Glomerular visceral epithelial cell (primary cell): ENCODE results near the gene FAM13A.
"Not testable (repeated sequence)": the region's sequence is repeated elsewhere in the genome, so short reads cannot be mapped to it uniquely, and the experiment has no call there.

Experiments
- DNase-seq: peaks from one replicate; pipeline ENCODE4 v3.0.0-alpha.2; 2016; ENCODE audit errors: extremely low spot score

FAM13A gene

GRCh38 chr4:88960576-88960975 is 96.4 kb downstream of the FAM13A start:
- DNase-seq = no peak

DNA sequence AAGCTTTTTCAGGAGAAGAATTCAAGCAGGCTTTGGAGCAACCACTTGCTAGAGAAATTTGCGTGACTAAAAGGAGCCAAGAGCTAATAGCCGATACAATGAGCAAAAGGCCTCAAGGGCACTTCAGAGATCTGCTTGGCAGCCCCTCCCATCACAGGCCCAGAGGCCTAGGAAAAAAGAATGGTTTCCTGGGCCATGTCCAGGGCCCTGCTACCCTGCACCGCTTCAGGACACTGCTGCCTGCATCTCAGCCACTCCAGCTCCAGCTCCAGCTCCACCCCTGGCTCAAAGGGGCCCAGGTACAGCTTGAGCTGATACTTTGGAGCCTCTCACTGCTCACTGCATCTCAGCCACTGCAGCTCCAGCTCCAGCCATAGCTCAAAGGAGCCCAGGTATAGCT is 98.9 kb downstream of the FAM13A start:
- DNase-seq = no peak

- no peak for DNase-seq
Measured at GRCh38 chr4:88957570-88957969, 99.4 kb downstream of the FAM13A start.

GRCh38 chr4:88955580-88956380 is 101.2 kb downstream of the FAM13A start:
- DNase-seq = no peak

GRCh38 chr4:88953400-88953799 is 103.6 kb downstream of the FAM13A start:
- DNase-seq = no peak

GRCh38 chr4:88952081-88952480 is 104.9 kb downstream of the FAM13A start:
- DNase-seq = no peak

GRCh38 chr4:88949605-88950004 is 107.4 kb downstream of the FAM13A start:
- no peak for DNase-seq

DNA sequence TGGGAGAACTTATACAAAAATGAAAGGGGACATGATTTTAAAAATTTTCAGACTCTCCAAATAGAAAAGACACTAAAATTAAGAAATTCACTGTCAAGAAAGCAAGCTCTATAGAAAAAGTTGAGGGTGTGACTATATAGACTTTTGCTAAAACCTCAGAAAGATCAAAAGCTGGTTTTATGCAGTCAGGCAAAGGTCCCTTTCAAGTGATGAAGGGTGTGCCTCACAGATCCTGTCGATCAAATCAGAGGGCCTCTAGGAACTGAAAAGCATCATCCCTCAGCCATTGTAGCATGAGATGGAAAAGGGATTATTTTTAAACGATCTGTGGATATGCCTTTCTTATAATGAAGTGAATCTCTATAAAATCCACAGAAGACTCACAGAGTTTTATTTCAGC is 116.5 kb downstream of the FAM13A start:
- DNase-seq = no peak

GRCh38 chr4:88939697-88940096 is 117.3 kb downstream of the FAM13A start:
- DNase-seq = no peak

DNA sequence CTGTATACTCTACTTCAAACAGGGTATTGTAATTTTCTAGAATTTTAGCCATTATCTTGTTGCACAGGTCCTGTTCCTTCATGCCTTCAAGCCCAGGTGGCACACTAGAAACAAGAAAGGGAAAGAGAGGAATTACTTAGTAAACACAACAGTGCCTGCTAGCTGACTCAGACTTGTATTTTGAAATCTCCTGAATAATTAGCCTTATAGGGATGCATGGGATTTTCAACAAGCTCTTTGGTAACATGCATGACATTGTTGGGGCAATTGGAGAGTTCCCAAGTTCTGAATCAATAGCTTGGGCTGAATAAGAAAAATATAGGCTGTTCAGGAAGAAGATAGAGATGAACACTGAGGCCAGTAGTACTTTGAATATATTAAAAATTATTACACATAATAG is 118.8 kb downstream of the FAM13A start:
- DNase-seq = peak; percentile 13

- DNase-seq = no peak
Measured at GRCh38 chr4:88937081-88937480, 119.9 kb downstream of the FAM13A start.

DNA sequence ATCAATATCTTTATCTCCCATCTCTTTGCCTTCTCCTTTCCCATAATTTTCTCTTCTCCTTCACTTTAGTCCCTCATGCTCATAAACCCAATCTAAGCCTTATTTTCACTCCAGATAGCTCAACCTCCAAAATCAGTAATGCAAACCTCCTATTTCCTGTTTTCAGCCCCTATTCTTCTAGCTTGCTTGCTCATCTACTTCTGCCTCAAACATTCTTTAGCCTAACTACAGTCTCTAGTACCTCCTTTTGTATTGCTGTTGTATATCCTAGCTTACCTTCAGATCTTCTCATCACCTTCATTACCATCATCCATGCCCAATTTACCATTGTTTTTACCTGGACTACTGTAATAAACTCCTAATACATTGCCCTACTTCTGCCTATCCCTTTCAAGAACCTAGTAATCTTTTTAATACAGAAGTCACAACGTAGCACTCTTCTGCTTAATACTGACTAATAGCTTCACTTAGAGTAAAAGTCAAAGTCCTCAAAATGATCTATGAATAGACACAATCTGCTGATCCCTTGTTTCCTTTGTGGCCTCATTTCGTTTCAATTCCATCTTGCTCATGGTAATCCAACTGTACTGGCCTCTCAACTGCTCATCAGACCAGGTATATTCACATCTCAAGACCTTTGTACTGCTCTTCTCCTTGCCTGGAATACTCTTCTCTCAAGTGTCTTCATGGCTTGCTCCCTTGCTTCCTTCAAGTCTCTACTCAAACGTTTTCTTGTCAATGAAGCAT is 123.4 kb downstream of the FAM13A start:
- no peak for DNase-seq

DNA sequence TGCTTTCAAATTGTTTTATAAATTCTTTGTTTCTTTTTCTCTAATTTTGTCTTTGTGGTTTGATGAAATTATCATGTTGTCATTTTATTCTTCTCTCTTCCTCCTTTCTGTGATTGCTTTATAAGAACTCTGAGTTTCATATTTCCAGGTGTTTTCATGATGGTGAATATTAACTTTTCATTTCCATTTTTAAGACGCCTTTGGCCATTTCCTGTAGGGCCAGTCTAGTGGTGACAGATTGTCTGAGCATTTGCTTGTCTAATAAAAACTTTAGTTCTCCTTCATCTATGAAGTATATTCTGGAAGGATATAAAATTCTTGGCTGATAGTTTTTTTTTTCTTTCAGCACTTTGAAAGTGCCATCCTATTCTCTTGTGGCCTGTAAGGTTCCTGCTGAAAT is 128.1 kb downstream of the FAM13A start:
- DNase-seq = no peak

GRCh38 chr4:88927420-88927819 is 129.6 kb downstream of the FAM13A start:
- DNase-seq = no peak

DNA sequence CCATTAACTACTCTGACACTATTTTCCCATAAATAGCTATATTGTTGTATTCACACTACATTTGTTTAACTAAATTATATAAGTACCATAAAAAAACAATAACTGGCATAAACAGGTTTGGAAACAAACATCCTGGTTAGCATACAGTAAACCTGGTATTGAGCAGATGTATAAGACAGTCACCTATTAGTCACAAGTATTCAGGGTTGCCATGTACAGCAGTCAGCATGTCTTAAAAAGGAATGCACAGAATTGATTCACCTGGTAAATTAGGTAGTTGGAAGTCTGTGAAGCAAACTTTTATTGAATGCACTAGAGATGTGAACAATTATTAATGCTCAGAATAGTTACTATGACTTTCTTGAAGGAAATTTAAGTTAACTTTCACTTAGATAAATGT is 137.9 kb downstream of the FAM13A start:
- no peak for DNase-seq

GRCh38 chr4:88913181-88913580 is 143.8 kb downstream of the FAM13A start:
- DNase-seq = not testable (repeated sequence)

- DNase-seq = no peak
Measured at GRCh38 chr4:88911246-88912212, 145.5 kb downstream of the FAM13A start.

DNA sequence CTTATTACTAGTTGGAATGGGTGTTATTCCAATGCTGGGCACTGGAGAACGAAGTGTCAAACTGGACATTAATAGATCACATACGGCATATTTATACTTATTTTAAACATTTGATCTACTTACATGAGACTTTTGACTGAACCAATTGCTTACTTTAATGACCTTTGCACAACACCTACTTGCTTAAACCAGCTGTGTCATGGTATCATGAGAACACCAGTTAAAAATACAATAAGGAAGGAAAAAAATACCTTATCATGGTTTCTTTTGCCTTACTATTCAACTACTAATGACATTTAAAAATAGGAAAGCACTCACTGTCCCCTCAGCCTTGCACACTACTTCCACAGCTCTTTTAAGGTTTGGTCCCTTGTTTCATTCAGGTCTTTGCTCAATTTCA is 146.9 kb downstream of the FAM13A start:
- no peak for DNase-seq

GRCh38 chr4:88908521-88908920 is 148.5 kb downstream of the FAM13A start:
- DNase-seq = no peak

DNA sequence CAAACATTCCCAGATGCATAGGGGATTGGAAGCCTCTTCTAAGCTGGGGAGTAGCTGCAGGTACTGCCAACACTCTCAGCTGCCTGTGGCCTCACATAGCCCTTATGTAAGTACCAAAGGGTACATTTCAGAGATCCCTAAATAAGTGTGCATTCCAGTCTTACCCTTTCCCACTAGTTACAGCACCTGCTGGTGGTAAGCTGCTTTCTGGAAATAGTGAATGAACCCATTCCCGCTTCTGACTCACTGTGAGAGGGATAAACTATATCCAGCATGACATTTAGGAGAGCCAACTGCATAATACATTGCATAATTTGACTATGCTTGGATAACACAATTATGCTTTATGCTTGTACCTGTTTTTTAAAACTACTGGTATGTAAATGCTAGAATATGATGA is 149.0 kb downstream of the FAM13A start:
- no peak for DNase-seq

DNA sequence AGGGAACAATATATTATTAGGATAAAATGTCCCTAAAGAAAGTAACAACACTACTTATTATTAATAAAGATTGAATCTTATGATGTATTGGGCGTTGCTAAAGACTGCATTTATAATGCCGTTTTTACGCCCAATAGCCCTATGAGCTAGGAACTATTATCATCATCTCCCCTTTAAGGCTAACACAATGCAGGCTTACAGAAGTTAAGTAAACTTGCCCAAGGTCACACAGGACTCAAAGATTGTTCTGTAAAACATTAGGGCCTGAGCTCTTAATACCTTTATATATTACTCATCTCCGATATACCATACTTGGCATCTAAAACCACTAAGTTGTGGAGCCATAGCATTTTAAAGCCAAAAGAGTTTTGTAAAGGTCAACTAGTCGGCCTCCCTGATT is 149.5 kb downstream of the FAM13A start:
- DNase-seq = no peak

- DNase-seq = not testable (repeated sequence)
Measured at GRCh38 chr4:88904240-88904639, 152.7 kb downstream of the FAM13A start.
